ENCODE measurements around the gene GOLGA8B. TPM values are rescaled to one million over a fixed set of nuclear protein-coding genes. Genes with fewer than 3 reads are reported as not detected.
"Not testable (repeated sequence)": the region's sequence is repeated elsewhere in the genome, so short reads cannot be mapped to it uniquely, and the experiment has no call there.

Gene GOLGA8B
- total and polyA plus RNA-seq, 9 donors, result 56.3 to 144 (median 86.1) TPM

GRCh38 chr15:34578283-34578674 lies 5.2 kb downstream of the GOLGA8B start:
- no peaks in the 10 kb centered on the region for H3K9me3 ChIP-seq
- H3K27me3 ChIP-seq, result no peaks in the 10 kb centered on the region
- H3K27ac ChIP-seq, result no peak overlapping the region
- 91 to 94% (median 93%) methylated on average over 10 of the region's 10 CpGs for WGBS, 3 donors
- intact Hi-C loops (cut with DNase I), result no loop called here
- TF ChIP-seq POLR2A (IDR thresholded peaks at IDR 0.05) (no peak), EP300 (IDR thresholded peaks at IDR 0.05) (no peak), CTCF (IDR thresholded peaks at IDR 0.05) (no peak)
- H3K36me3 ChIP-seq, result no peaks in the 10 kb centered on the region
- no peak for DNase-seq
- peaks cover 4% of the 10 kb centered on the region for H3K4me1 ChIP-seq (ENCODE audit: insufficient read depth)
- H3K4me3 ChIP-seq, result no peak overlapping the region

GRCh38 chr15:34577658-34578282 lies 5.7 kb downstream of the GOLGA8B start:
- H3K4me1 ChIP-seq (ENCODE audit: insufficient read depth); H3K36me3 ChIP-seq; DNase-seq; H3K4me3 ChIP-seq; intact Hi-C loops (cut with DNase I); H3K27ac ChIP-seq; H3K27me3 ChIP-seq; H3K9me3 ChIP-seq: not testable (repeated sequence)
- 86 to 94% (median 91%) methylated on average over 4 of the region's 4 CpGs for WGBS, 3 donors

- DNase-seq; H3K36me3 ChIP-seq; H3K9me3 ChIP-seq; intact Hi-C loops (cut with DNase I); H3K27me3 ChIP-seq; H3K27ac ChIP-seq; H3K4me3 ChIP-seq; H3K4me1 ChIP-seq (ENCODE audit: insufficient read depth): not testable (repeated sequence)
- WGBS, 3 donors, result 85 to 92% (median 90%) methylated on average over 12 of the region's 12 CpGs
Measured at GRCh38 chr15:34575035-34575434, 8.4 kb downstream of the GOLGA8B start.

- H3K27me3 ChIP-seq; H3K9me3 ChIP-seq; intact Hi-C loops (cut with DNase I); H3K36me3 ChIP-seq; DNase-seq; H3K4me1 ChIP-seq (ENCODE audit: insufficient read depth); H3K27ac ChIP-seq; H3K4me3 ChIP-seq: not testable (repeated sequence)
- 88 to 96% (median 91%) methylated on average over 6 of the region's 6 CpGs for WGBS, 3 donors
Measured at GRCh38 chr15:34572921-34573320, 10.5 kb downstream of the GOLGA8B start.

- not testable (repeated sequence) for DNase-seq; H3K4me1 ChIP-seq (ENCODE audit: insufficient read depth)
- 75 to 79% (median 78%) methylated on average over 13 of the region's 13 CpGs for WGBS, 3 donors
Measured at GRCh38 chr15:34572019-34572641, 11.3 kb downstream of the GOLGA8B start.

GRCh38 chr15:34569670-34570396 lies 13.6 kb downstream of the GOLGA8B start:
- 73 to 91% (median 78%) methylated on average over 4 of the region's 4 CpGs for WGBS, 3 donors
- H3K27me3 ChIP-seq; H3K4me1 ChIP-seq (ENCODE audit: insufficient read depth); H3K4me3 ChIP-seq; H3K27ac ChIP-seq; H3K36me3 ChIP-seq; DNase-seq; intact Hi-C loops (cut with DNase I); H3K9me3 ChIP-seq: not testable (repeated sequence)

More at GRCh38 chr15:34572019-34572641, 11.3 kb downstream of the GOLGA8B start:
- H3K27me3 ChIP-seq; H3K4me3 ChIP-seq; H3K36me3 ChIP-seq; H3K9me3 ChIP-seq; intact Hi-C loops (cut with DNase I); H3K27ac ChIP-seq: not testable (repeated sequence)

- intact Hi-C loops (cut with DNase I); H3K27ac ChIP-seq; H3K27me3 ChIP-seq; H3K36me3 ChIP-seq; DNase-seq; H3K9me3 ChIP-seq; H3K4me3 ChIP-seq; H3K4me1 ChIP-seq (ENCODE audit: insufficient read depth): not testable (repeated sequence)
- WGBS, 3 donors, result 91 to 98% (median 92%) methylated on average over 5 to 7 of the region's 12 CpGs
Measured at GRCh38 chr15:34567174-34567573, 16.3 kb downstream of the GOLGA8B start.

- H3K4me3 ChIP-seq; H3K4me1 ChIP-seq (ENCODE audit: insufficient read depth); H3K27ac ChIP-seq; H3K27me3 ChIP-seq; DNase-seq; H3K36me3 ChIP-seq; intact Hi-C loops (cut with DNase I); H3K9me3 ChIP-seq: not testable (repeated sequence)
- 75 to 77% (median 77%) methylated on average over 5 of the region's 5 CpGs for WGBS, 3 donors
Measured at GRCh38 chr15:34564711-34565110, 18.7 kb downstream of the GOLGA8B start.

GRCh38 chr15:34560814-34561213 lies 22.6 kb downstream of the GOLGA8B start:
- H3K9me3 ChIP-seq; H3K27me3 ChIP-seq; H3K36me3 ChIP-seq; H3K4me3 ChIP-seq; H3K27ac ChIP-seq; intact Hi-C loops (cut with DNase I); DNase-seq; H3K4me1 ChIP-seq (ENCODE audit: insufficient read depth): not testable (repeated sequence)
- WGBS, 3 donors, result 76 to 91% methylated on average over 3 of the region's 6 CpGs; no CpG with 5 or more reads in 1 of the 3 donors

- H3K27ac ChIP-seq; H3K36me3 ChIP-seq; DNase-seq; H3K4me1 ChIP-seq (ENCODE audit: insufficient read depth); H3K4me3 ChIP-seq; H3K27me3 ChIP-seq; H3K9me3 ChIP-seq; intact Hi-C loops (cut with DNase I): not testable (repeated sequence)
- WGBS, 3 donors, result 94 to 98% (median 97%) methylated on average over 5 of the region's 5 CpGs
Measured at GRCh38 chr15:34559764-34560163, 23.7 kb downstream of the GOLGA8B start.

Measured in ovary (tissue), 9 donors.